Fibroblast of pulmonary artery (primary cell): ENCODE results near the gene CD2.

Experiments
- DNase-seq: peaks from one replicate; pipeline ENCODE4 v3.0.0-alpha.2; 2010; ENCODE audit warnings: low read depth
- H3K4me3 ChIP-seq: replicated peaks from 2 replicates; pipeline ENCODE4 v1.5.1; 2011; ENCODE audit warnings: low read depth, mild to moderate bottlenecking, control low read depth, low read length, moderate library complexity
- TF ChIP-seq, protein P1 (sequence below): IDR thresholded peaks from 2 replicates; pipeline ENCODE4 v1.5.1; 2011; ENCODE audit warnings: mild to moderate bottlenecking, control low read depth, low read length, inconsistent platforms; ENCODE audit errors: missing control alignments

The CD2 gene

DNA sequence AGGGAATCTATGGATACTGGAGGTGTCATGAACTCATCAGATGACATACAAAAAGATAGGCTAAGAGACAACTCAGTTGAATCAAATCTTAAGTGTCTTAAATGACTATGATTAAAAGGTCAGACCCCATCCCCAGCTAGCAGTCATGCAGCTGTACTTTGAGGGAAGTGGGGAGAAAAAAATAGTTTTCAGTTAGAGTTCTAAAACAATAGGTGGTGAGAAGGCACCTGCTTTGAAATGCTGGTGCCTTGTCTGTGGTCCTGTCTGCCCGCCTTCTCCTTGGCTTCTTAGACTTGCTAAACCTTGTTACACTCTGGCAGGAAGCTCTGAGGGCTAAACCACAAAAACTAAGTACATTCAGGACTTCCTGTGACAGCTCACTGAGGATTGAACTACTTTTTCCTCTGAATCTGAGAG, 15.3 kb downstream of the CD2 start:
- peak; percentile 42 for DNase-seq
- no peak overlapping the region for H3K4me3 ChIP-seq
- TF ChIP-seq, protein P1, sequence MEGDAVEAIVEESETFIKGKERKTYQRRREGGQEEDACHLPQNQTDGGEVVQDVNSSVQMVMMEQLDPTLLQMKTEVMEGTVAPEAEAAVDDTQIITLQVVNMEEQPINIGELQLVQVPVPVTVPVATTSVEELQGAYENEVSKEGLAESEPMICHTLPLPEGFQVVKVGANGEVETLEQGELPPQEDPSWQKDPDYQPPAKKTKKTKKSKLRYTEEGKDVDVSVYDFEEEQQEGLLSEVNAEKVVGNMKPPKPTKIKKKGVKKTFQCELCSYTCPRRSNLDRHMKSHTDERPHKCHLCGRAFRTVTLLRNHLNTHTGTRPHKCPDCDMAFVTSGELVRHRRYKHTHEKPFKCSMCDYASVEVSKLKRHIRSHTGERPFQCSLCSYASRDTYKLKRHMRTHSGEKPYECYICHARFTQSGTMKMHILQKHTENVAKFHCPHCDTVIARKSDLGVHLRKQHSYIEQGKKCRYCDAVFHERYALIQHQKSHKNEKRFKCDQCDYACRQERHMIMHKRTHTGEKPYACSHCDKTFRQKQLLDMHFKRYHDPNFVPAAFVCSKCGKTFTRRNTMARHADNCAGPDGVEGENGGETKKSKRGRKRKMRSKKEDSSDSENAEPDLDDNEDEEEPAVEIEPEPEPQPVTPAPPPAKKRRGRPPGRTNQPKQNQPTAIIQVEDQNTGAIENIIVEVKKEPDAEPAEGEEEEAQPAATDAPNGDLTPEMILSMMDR = no peak

DNA sequence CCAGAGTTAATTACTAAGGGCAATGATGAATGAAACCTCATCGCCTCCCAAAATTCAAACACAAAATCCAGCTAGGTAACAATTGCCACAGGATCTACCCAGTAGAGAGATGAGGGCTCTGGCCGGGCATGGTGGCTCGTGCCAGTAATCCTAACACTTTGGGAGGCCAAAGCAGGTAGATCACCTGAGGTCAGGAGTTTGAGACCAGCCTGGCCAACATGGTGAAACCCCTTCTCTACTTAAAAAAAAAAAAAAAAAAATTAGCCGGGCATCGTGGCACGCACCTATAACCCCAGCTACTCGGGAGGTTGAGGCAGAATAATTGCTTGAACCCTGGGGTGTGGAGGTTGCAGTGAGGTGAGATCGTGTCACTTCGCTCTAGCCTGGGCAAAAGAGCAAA, 15.8 kb downstream of the CD2 start:
- TF ChIP-seq, protein P1 = no peak
- H3K4me3 ChIP-seq = no peak overlapping the region
- no peak for DNase-seq

DNA sequence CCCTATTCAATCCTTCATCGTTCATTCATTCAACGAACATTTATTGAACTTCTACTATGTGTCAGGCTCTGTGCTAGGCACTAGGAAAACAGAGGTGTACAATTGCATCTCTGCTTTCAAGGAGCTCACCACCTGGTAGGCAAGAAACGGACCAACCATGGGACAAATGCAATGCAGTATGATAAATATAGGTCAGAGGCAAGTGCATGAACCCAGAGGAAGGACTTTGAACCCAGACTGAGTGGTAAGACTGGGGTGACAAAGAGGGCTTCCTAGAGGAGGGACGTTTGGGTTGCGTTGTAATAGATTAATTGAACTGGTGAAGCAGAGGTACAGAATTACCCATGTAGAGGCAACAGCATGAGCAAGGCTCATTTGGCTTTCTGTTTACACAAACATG, 16.4 kb downstream of the CD2 start:
- no peak overlapping the region for H3K4me3 ChIP-seq
- TF ChIP-seq, protein P1 = no peak
- no peak for DNase-seq

DNA sequence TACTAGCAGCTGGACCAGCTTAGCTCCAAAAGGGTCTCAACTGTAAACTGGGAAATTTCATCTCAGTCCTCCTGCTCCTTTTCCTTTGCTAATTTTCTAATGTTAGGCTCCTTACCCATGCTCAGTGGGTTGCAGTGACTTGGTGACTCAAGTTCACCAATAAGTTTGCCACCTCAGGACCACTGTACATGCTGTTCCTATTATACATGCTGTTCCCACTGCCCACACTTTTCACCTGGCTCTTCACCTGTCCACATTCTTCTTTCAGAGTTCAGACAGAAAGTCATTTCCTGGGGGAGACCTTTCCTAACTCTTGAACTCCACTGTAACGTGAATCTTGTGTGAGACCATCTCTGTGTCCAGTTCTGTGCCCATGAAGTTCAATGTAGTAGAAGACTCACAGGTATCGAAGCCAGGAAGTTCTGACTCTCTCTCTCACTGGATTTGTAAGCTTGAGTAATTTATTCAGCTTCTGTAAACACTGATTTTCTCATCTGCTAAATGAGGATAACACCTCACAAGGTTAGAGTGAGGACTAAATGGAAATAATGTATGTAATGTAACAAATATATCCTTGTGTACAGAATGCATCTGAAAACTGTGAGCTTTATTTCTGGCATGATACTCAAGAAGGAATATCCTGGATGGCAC, 17.9 kb downstream of the CD2 start:
- TF ChIP-seq, protein P1 = no peak
- no peak overlapping the region for H3K4me3 ChIP-seq
- no peak for DNase-seq

DNA sequence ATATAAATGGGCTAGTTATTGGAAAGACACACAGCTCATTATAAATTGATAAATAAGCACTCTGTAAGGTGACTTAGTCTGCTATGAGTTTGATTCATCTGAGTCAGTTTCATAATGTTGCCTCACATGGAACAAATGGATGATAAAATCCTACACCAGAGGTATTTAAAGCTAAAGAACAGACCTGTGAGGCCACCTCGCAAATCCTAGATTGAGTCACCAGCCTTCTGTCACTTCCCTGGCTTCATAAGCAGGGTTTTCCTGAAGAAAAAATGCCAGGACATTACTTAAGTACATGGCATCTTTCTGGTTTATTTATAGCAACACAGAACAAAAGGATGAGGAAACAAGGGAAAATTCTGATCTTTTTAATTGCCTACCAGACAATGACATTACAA, 18.4 kb downstream of the CD2 start:
- no peak overlapping the region for H3K4me3 ChIP-seq
- TF ChIP-seq, protein P1 = no peak
- peak; percentile 74 for DNase-seq

DNA sequence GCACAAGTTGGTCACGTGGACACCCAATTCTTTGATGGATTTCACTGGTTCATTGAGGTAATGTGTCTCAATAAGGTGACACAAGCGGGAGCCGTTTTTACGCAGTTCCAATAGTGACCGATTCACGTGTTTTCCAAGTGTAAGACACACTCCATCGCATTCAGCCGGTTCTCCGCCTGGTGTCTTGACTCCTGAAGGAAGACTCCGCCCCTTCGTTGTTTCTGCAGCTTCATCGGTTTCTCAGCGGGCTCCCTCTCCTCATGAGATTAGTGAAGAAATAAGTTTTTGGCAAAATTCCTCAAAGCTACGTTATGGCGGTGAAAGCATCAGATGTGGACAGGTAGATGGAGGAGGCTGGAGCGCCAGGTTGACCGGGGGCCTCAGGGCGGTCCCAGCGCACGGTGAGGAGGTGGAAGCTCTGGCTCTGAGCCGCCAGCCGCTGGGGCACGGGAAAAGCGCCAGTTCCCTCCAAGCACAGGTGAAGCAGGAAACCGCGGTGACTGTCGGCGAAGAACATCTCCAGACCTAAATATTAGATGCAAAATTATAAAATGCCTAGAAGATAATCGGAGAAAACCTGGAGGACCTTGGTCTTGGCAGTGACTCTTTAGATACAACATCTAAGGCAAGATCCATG, 21.0 kb downstream of the CD2 start:
- H3K4me3 ChIP-seq = no peak overlapping the region
- TF ChIP-seq, protein P1 = no peak
- DNase-seq = no peak
